Measurements from ENCODE around the gene AHCTF1.

GRCh38 chr1:246971969-246972368 is 40.2 kb upstream of the AHCTF1 start:
- TF ChIP-seq CTCF (IDR thresholded peaks at IDR 0.05) = no peak
- TF ChIP-seq POLR2A (IDR thresholded peaks at IDR 0.05) = no peak

Measured in right lobe of liver (tissue), 4 donors.